Amygdala (tissue), 56 donors: ENCODE results near the gene MIEN1.
"Not testable (repeated sequence)": the region's sequence is repeated elsewhere in the genome, so short reads cannot be mapped to it uniquely, and the experiment has no call there.

Experiments
- DNase-seq, 56 donors: peaks; one replicate each; lab custom pipeline; 2025; lab: John Stamatoyannopoulos, UW

The MIEN1 gene

GRCh38 chr17:39701784-39702422, 28.4 kb downstream of the MIEN1 start:
- DNase-seq: no peak

GRCh38 chr17:39701012-39701783, 29.1 kb downstream of the MIEN1 start:
- DNase-seq: no peak

GRCh38 chr17:39700148-39700987, 30.0 kb downstream of the MIEN1 start:
- DNase-seq: no peak

GRCh38 chr17:39699818-39700147, 30.5 kb downstream of the MIEN1 start, which contains the start of gene ERBB2:
TSS of gene ERBB2 (plus strand) at chr17:39700064. CDS start at chr17:39700239, 175 bp downstream.
- DNase-seq: peak in 13 of 56 donors; percentile 6 to 46 (median 20)

- DNase-seq: not testable (repeated sequence)
Measured at GRCh38 chr17:39699157-39699817, 31.0 kb downstream of the MIEN1 start.

GRCh38 chr17:39697961-39698360, 32.4 kb downstream of the MIEN1 start:
- no peak for DNase-seq

- DNase-seq: no peak
Measured at GRCh38 chr17:39696731-39697130, 33.6 kb downstream of the MIEN1 start.

GRCh38 chr17:39695089-39695474, 35.2 kb downstream of the MIEN1 start:
- DNase-seq: no peak

GRCh38 chr17:39694593-39694992, 35.7 kb downstream of the MIEN1 start:
- DNase-seq: no peak

- no peak for DNase-seq
Measured at GRCh38 chr17:39688945-39689344, 41.4 kb downstream of the MIEN1 start.

- no peak for DNase-seq
Measured at GRCh38 chr17:39688475-39688835, 41.9 kb downstream of the MIEN1 start.

GRCh38 chr17:39687546-39688474, 42.5 kb downstream of the MIEN1 start, which contains the start of gene PGAP3:
TSS of gene PGAP3 (minus strand) at chr17:39688057. CDS start at chr17:39688014, 43 bp downstream.
- peak; percentile 26 to 97 (median 82) for DNase-seq

- DNase-seq: no peak
Measured at GRCh38 chr17:39687101-39687545, 43.2 kb downstream of the MIEN1 start.

GRCh38 chr17:39684369-39685192, 45.8 kb downstream of the MIEN1 start:
- no peak for DNase-seq

GRCh38 chr17:39683295-39683939, 46.9 kb downstream of the MIEN1 start:
- no peak for DNase-seq

- DNase-seq: no peak
Measured at GRCh38 chr17:39679521-39680192, 50.7 kb downstream of the MIEN1 start.
